Hepatocyte (in vitro differentiated cells): ENCODE measurements around the gene DIP2C.

ENCODE experiments used
- EZH2phosphoT487 ChIP-seq: fragments of 200-600 bp; sonication (generic); IDR thresholded peaks from one replicate; pipeline ENCODE4 v1.6.1; 2018; ENCODE audit warnings: antibody characterized with exemption, mild to moderate bottlenecking, low read depth, moderate library complexity; ENCODE audit not compliant: unreplicated experiment, severe bottlenecking
- TF ChIP-seq, protein P1 (sequence below): fragments of 200-600 bp; sonication (generic); IDR thresholded peaks from 2 replicates; pipeline ENCODE4 v1.5.1; 2016; ENCODE audit warnings: antibody characterized with exemption, mild to moderate bottlenecking; ENCODE audit not compliant: poor library complexity

DNA sequence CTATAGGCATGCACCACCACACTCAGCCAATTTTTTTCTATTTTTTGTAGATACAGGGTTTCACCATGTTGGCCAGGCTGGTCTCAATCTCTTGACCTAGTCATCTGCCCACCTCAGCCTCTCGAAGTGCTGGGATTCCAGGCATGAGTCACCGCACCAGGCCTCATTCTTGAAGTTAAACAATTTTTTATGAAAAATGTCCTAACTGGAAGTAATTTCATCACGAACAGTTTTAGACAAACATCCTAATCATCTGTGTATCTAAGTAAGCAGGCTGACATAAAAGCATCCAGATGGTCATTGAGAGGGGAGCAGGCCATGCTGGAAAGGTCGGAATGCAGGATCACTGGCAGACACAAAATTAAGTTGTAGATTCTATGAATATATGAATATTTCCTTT is 285.1 kb downstream of the DIP2C start:
- TF ChIP-seq, protein P1, sequence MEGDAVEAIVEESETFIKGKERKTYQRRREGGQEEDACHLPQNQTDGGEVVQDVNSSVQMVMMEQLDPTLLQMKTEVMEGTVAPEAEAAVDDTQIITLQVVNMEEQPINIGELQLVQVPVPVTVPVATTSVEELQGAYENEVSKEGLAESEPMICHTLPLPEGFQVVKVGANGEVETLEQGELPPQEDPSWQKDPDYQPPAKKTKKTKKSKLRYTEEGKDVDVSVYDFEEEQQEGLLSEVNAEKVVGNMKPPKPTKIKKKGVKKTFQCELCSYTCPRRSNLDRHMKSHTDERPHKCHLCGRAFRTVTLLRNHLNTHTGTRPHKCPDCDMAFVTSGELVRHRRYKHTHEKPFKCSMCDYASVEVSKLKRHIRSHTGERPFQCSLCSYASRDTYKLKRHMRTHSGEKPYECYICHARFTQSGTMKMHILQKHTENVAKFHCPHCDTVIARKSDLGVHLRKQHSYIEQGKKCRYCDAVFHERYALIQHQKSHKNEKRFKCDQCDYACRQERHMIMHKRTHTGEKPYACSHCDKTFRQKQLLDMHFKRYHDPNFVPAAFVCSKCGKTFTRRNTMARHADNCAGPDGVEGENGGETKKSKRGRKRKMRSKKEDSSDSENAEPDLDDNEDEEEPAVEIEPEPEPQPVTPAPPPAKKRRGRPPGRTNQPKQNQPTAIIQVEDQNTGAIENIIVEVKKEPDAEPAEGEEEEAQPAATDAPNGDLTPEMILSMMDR = no peak
- no peak for TF ChIP-seq EZH2phosphoT487
